ENCODE measurements around the gene OXA1L.
"Not testable (repeated sequence)": the region's sequence is repeated elsewhere in the genome, so short reads cannot be mapped to it uniquely, and the experiment has no call there.

- TF ChIP-seq CTCF (IDR thresholded peaks at IDR 0.05; ENCODE audit: low read length); EZH2 (IDR thresholded peaks at IDR 0.05; ENCODE audit: borderline replicate concordance, low read length): not testable (repeated sequence)
Observed at GRCh38 chr14:22724847-22725246, 41.6 kb upstream of the OXA1L start.

Data from OCI-LY1 (cell line).